ENCODE results near the gene MYO1F. TPM values are rescaled to one million over a fixed set of nuclear protein-coding genes. Genes with fewer than 3 reads are reported as not detected.

The MYO1F gene
- total and polyA plus RNA-seq, 2 of the 13 experiments (the other 11 are each of a cell fraction or from before 2014, with no cell fraction given), result 0.09 to 0.13 TPM

DNA sequence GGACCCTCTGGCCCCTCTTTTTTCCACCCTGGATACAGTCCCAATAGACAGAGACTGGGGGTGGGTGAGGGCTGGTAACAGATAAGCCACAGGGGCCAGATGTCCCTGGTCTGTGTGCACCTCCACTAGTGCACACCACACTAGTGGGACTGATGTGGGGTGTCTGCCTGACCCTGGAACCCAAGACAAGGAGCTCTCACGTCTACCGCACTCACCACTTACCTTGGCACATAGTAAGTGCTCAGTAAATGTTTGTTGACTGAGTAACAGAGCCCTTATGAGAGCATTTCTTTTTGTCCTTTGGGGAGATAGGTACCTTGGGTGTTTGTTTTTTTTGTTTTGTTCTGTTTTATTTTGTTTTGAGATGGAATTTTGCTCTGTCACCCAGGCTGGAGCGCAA, 40.1 kb downstream of the MYO1F start:
- intact Hi-C loops (cut with micrococcal nuclease; ENCODE audit: unreplicated experiment), result no loop called here
- ATAC-seq, result no peak
- Histone ChIP-seq H3K9me3 (ENCODE audit: low read length) (no peaks in the 10 kb centered on the region), H3K27me3 (ENCODE audit: control insufficient read depth in 1 of 2, insufficient read depth in 2 of 2, low read length in 2 of 2) (no peaks in the 10 kb centered on the region), H3K4me2 (ENCODE audit: low read depth, low read length) (no peak overlapping the region), H3K36me3 (replicated peaks in 1 of 2; ENCODE audit: control insufficient read depth in 1 of 2, insufficient read depth in 2 of 2, low read length in 2 of 2) (no peaks in the 10 kb centered on the region), H2AFZ (ENCODE audit: low read length) (no peak overlapping the region), H3K4me1 (ENCODE audit: insufficient read depth, low read length) (peaks cover 9% of the 10 kb centered on the region), H3K27ac (ENCODE audit: extremely low read length, insufficient read depth, low read length) (no peak overlapping the region), H3K9ac (ENCODE audit: insufficient read depth, low read depth, low read length) (no peak overlapping the region), H4K20me1 (ENCODE audit: insufficient read depth, low read length) (no peaks in the 10 kb centered on the region), H3K79me2 (ENCODE audit: insufficient read depth, low read length) (no peaks in the 10 kb centered on the region), H3K4me3 (replicated peaks in 1 of 3; ENCODE audit: insufficient read depth in 1 of 3, low read depth in 2 of 3, low read length in 3 of 3) (no peak overlapping the region)
- no peak for DNase-seq (ENCODE audit: low spot score)
- TF ChIP-seq ZNF839 (CRISPR knock-in tag; IDR thresholded peaks at IDR 0.05; ENCODE audit: borderline replicate concordance) (no peak), ZNF3 (CRISPR knock-in tag; IDR thresholded peaks at IDR 0.05) (0 out of 2 replicates have a peak, but pooled peaks have one; percentile 40)
- in situ Hi-C loops (cut with HindIII; ENCODE audit: extremely low pct_ligation_motif_present, low pct_unique_long_range_greater_than_20kb), result no loop called here
- ChIA-PET POLR2A (interaction anchor here (1.8 kb wide), 1 partner anchor 11 kb away, joined by 3 read pairs; no protein-coding TSS in a partner anchor), CTCF (ENCODE audit: low intra/inter-chr PET ratio, low total read pairs) (no interaction called here)
- no peak for FAIRE-seq
- WGBS (ENCODE audit: low lambda C conversion rate), result 66% methylated on average over 3 of the region's 3 CpGs
- no TSS peak for BruUV-seq (replicated peaks)

DNA sequence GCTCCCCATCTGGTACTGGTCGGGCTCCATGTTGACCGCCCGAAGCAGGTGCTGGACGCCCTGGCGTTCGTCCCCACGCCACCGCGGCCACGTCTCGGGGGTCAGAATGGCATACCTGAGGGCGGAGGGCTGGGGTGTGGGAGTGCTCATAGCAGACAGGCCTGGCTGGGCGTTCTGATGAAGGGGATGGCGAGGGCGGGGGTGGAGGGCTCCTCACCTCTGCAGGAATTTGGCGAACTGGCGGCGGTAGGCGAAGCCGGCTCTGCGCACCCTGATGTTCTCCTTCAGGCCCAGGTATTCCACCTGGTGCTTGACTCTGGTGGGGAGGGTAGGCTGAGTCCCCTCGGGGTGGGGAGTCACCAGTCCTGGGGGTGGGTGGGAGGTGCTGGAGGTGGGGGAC, 41.0 kb downstream of the MYO1F start:
- Histone ChIP-seq H3K27me3 (ENCODE audit: control insufficient read depth in 1 of 2, insufficient read depth in 2 of 2, low read length in 2 of 2) (no peaks in the 10 kb centered on the region), H3K9ac (ENCODE audit: insufficient read depth, low read depth, low read length) (no peak overlapping the region), H2AFZ (ENCODE audit: low read length) (no peak overlapping the region), H3K4me2 (ENCODE audit: low read depth, low read length) (no peak overlapping the region), H3K36me3 (replicated peaks in 1 of 2; ENCODE audit: control insufficient read depth in 1 of 2, insufficient read depth in 2 of 2, low read length in 2 of 2) (no peaks in the 10 kb centered on the region), H3K79me2 (ENCODE audit: insufficient read depth, low read length) (no peaks in the 10 kb centered on the region), H4K20me1 (ENCODE audit: insufficient read depth, low read length) (no peaks in the 10 kb centered on the region), H3K27ac (ENCODE audit: extremely low read length, insufficient read depth, low read length) (no peak overlapping the region), H3K9me3 (ENCODE audit: low read length) (no peaks in the 10 kb centered on the region), H3K4me3 (replicated peaks in 1 of 3; ENCODE audit: insufficient read depth in 1 of 3, low read depth in 2 of 3, low read length in 3 of 3) (no peak overlapping the region), H3K4me1 (ENCODE audit: insufficient read depth, low read length) (peaks cover 17% of the 10 kb centered on the region)
- no peak for FAIRE-seq
- WGBS (ENCODE audit: low lambda C conversion rate), result 65% methylated on average over 22 of the region's 22 CpGs
- ATAC-seq, result no peak
- ChIA-PET CTCF (ENCODE audit: low intra/inter-chr PET ratio, low total read pairs) (no interaction called here), POLR2A (no interaction called here)
- intact Hi-C loops (cut with micrococcal nuclease; ENCODE audit: unreplicated experiment) (no loop called here), in situ Hi-C loops (cut with HindIII; ENCODE audit: extremely low pct_ligation_motif_present, low pct_unique_long_range_greater_than_20kb) (no loop called here)
- DNase-seq (ENCODE audit: low spot score), result no peak
- no TSS peak for BruUV-seq (replicated peaks)
- TF ChIP-seq KAT2B (IDR thresholded peaks at IDR 0.05; ENCODE audit: borderline replicate concordance, low read depth, low read length), result no peak
- no peak for TF ChIP-seq HDAC1 (CRISPR knock-in tag; IDR thresholded peaks at IDR 0.05)
- TF ChIP-seq RFX3 (CRISPR knock-in tag; IDR thresholded peaks at IDR 0.05), result no peak
- TF ChIP-seq CENPX (CRISPR knock-in tag; IDR thresholded peaks at IDR 0.05), result no peak
- TF ChIP-seq ZNF432 (CRISPR knock-in tag; IDR thresholded peaks at IDR 0.05; ENCODE audit: borderline replicate concordance), result no peak
- TF ChIP-seq, protein P1, sequence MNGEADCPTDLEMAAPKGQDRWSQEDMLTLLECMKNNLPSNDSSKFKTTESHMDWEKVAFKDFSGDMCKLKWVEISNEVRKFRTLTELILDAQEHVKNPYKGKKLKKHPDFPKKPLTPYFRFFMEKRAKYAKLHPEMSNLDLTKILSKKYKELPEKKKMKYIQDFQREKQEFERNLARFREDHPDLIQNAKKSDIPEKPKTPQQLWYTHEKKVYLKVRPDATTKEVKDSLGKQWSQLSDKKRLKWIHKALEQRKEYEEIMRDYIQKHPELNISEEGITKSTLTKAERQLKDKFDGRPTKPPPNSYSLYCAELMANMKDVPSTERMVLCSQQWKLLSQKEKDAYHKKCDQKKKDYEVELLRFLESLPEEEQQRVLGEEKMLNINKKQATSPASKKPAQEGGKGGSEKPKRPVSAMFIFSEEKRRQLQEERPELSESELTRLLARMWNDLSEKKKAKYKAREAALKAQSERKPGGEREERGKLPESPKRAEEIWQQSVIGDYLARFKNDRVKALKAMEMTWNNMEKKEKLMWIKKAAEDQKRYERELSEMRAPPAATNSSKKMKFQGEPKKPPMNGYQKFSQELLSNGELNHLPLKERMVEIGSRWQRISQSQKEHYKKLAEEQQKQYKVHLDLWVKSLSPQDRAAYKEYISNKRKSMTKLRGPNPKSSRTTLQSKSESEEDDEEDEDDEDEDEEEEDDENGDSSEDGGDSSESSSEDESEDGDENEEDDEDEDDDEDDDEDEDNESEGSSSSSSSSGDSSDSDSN (CRISPR knock-in tag; IDR thresholded peaks at IDR 0.05), result no peak
- TF ChIP-seq, protein P2, sequence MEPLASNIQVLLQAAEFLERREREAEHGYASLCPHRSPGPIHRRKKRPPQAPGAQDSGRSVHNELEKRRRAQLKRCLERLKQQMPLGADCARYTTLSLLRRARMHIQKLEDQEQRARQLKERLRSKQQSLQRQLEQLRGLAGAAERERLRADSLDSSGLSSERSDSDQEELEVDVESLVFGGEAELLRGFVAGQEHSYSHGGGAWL (CRISPR knock-in tag; IDR thresholded peaks at IDR 0.05), result no peak
- TF ChIP-seq, protein P3, sequence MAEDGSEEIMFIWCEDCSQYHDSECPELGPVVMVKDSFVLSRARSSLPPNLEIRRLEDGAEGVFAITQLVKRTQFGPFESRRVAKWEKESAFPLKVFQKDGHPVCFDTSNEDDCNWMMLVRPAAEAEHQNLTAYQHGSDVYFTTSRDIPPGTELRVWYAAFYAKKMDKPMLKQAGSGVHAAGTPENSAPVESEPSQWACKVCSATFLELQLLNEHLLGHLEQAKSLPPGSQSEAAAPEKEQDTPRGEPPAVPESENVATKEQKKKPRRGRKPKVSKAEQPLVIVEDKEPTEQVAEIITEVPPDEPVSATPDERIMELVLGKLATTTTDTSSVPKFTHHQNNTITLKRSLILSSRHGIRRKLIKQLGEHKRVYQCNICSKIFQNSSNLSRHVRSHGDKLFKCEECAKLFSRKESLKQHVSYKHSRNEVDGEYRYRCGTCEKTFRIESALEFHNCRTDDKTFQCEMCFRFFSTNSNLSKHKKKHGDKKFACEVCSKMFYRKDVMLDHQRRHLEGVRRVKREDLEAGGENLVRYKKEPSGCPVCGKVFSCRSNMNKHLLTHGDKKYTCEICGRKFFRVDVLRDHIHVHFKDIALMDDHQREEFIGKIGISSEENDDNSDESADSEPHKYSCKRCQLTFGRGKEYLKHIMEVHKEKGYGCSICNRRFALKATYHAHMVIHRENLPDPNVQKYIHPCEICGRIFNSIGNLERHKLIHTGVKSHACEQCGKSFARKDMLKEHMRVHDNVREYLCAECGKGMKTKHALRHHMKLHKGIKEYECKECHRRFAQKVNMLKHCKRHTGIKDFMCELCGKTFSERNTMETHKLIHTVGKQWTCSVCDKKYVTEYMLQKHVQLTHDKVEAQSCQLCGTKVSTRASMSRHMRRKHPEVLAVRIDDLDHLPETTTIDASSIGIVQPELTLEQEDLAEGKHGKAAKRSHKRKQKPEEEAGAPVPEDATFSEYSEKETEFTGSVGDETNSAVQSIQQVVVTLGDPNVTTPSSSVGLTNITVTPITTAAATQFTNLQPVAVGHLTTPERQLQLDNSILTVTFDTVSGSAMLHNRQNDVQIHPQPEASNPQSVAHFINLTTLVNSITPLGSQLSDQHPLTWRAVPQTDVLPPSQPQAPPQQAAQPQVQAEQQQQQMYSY (CRISPR knock-in tag; IDR thresholded peaks at IDR 0.05), result no peak
- TF ChIP-seq, protein P4, sequence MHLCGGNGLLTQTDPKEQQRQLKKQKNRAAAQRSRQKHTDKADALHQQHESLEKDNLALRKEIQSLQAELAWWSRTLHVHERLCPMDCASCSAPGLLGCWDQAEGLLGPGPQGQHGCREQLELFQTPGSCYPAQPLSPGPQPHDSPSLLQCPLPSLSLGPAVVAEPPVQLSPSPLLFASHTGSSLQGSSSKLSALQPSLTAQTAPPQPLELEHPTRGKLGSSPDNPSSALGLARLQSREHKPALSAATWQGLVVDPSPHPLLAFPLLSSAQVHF (CRISPR knock-in tag; IDR thresholded peaks at IDR 0.05), result no peak
- no peak for TF ChIP-seq ZNF138 (CRISPR knock-in tag; IDR thresholded peaks at IDR 0.05; ENCODE audit: low read depth)

Measured in HepG2 (cell line).